GM19023 (cell line): ENCODE measurements around the gene ARID1B.

Source experiments
- ATAC-seq: cut with Tn5 transposase; IDR thresholded peaks from one replicate; pipeline ENCODE4 v1.9.1; 2021; ENCODE audit warnings: mild to moderate bottlenecking, moderate library complexity; ENCODE audit not compliant: unreplicated experiment

The ARID1B gene

GRCh38 chr6:157217894-157218370, 440.8 kb downstream of the ARID1B start:
- no peak for ATAC-seq

- no peak for ATAC-seq
Measured at GRCh38 chr6:157218371-157219198, 441.4 kb downstream of the ARID1B start.

- no peak for ATAC-seq
Measured at GRCh38 chr6:157219201-157220200, 442.3 kb downstream of the ARID1B start.

- ATAC-seq: no peak
Measured at GRCh38 chr6:157220485-157220884, 443.3 kb downstream of the ARID1B start.

GRCh38 chr6:157221049-157221816, 444.1 kb downstream of the ARID1B start:
- ATAC-seq: no peak

- no peak for ATAC-seq
Measured at GRCh38 chr6:157221817-157222175, 444.6 kb downstream of the ARID1B start.

GRCh38 chr6:157222201-157222981, 445.2 kb downstream of the ARID1B start:
- ATAC-seq: no peak

GRCh38 chr6:157223021-157223430, 445.8 kb downstream of the ARID1B start:
- ATAC-seq: no peak

GRCh38 chr6:157223511-157223910, 446.3 kb downstream of the ARID1B start:
- ATAC-seq: no peak

- ATAC-seq: no peak
Measured at GRCh38 chr6:157224178-157224950, 447.2 kb downstream of the ARID1B start.

GRCh38 chr6:157224951-157225574, 447.9 kb downstream of the ARID1B start:
- no peak for ATAC-seq

- no peak for ATAC-seq
Measured at GRCh38 chr6:157225575-157225995, 448.4 kb downstream of the ARID1B start.

- ATAC-seq: no peak
Measured at GRCh38 chr6:157226026-157226625, 448.9 kb downstream of the ARID1B start.

- ATAC-seq: no peak
Measured at GRCh38 chr6:157226761-157227160, 449.6 kb downstream of the ARID1B start.

- ATAC-seq: no peak
Measured at GRCh38 chr6:157227202-157228166, 450.3 kb downstream of the ARID1B start.

- ATAC-seq: no peak
Measured at GRCh38 chr6:157228426-157229131, 451.4 kb downstream of the ARID1B start.
